OCI-LY3 (cell line): ENCODE results near the gene PHLDA1.

Experiments
- CTCF ChIP-seq: fragments of 200-600, 300-600 bp; sonication (generic); IDR thresholded peaks from 2 replicates; pipeline ENCODE4 v1.5.1; 2014; ENCODE audit warnings: antibody characterized with exemption, low read length, low read depth
- EZH2phosphoT487 ChIP-seq: fragments of 200-600 bp; shearing (Covaris generic); IDR thresholded peaks from 2 replicates; pipeline ENCODE4 v1.6.1; 2018; ENCODE audit warnings: antibody characterized with exemption, mixed run types, low read depth

GRCh38 chr12:76043377-76043776 lies 11.8 kb upstream of the PHLDA1 start:
- TF ChIP-seq CTCF (no peak), EZH2phosphoT487 (no peak)
